Activated naive CD4-positive, alpha-beta T cell treated with anti-CD3 and anti-CD28 coated beads, Interleukin-2, amount 50 U/mL, for 24 hours (primary cell): ENCODE data around the gene PACSIN2.
"Not testable (repeated sequence)": the region's sequence is repeated elsewhere in the genome, so short reads cannot be mapped to it uniquely, and the experiment has no call there.

ENCODE experiments used
- H3K27ac Mint-ChIP-seq: one replicate; pipeline ENCODE4 v1.8.0; 2021; ENCODE audit warnings: mild to moderate bottlenecking, mixed read lengths
- H3K27me3 Mint-ChIP-seq: one replicate; pipeline ENCODE4 v1.8.0; 2021; ENCODE audit warnings: mixed read lengths
- H3K36me3 Mint-ChIP-seq: one replicate; pipeline ENCODE4 v1.8.0; 2021; ENCODE audit warnings: mixed read lengths
- H3K4me1 Mint-ChIP-seq: one replicate; pipeline ENCODE4 v1.8.0; 2021; ENCODE audit warnings: mixed read lengths
- H3K4me3 Mint-ChIP-seq: one replicate; pipeline ENCODE4 v1.8.0; 2021; ENCODE audit warnings: mild to moderate bottlenecking, mixed read lengths
- H3K9me3 Mint-ChIP-seq: one replicate; pipeline ENCODE4 v1.8.0; 2021; ENCODE audit warnings: mixed read lengths

PACSIN2 gene

GRCh38 chr22:42938976-42939375 lies 76.0 kb downstream of the PACSIN2 start:
- Mint-ChIP-seq H3K36me3 (peaks cover 4% of the 10 kb centered on the region), H3K27me3 (no peaks in the 10 kb centered on the region), H3K4me3 (no peak overlapping the region), H3K9me3 (no peaks in the 10 kb centered on the region), H3K4me1 (peaks cover 70% of the 10 kb centered on the region), H3K27ac (no peak overlapping the region)

GRCh38 chr22:42938449-42938848 lies 76.5 kb downstream of the PACSIN2 start:
- Mint-ChIP-seq H3K4me3 (no peak overlapping the region), H3K27me3 (no peaks in the 10 kb centered on the region), H3K9me3 (no peaks in the 10 kb centered on the region), H3K36me3 (peaks cover 4% of the 10 kb centered on the region), H3K4me1 (peaks cover 72% of the 10 kb centered on the region), H3K27ac (no peak overlapping the region)

GRCh38 chr22:42937164-42937843 lies 77.6 kb downstream of the PACSIN2 start:
- H3K4me3 Mint-ChIP-seq: no peak overlapping the region
- peaks cover 3% of the 10 kb centered on the region for H3K36me3 Mint-ChIP-seq
- peak overlapping the region; percentile 86 for H3K27ac Mint-ChIP-seq
- H3K9me3 Mint-ChIP-seq: no peaks in the 10 kb centered on the region
- H3K4me1 Mint-ChIP-seq: peaks cover 80% of the 10 kb centered on the region
- H3K27me3 Mint-ChIP-seq: no peaks in the 10 kb centered on the region

GRCh38 chr22:42936680-42937079 lies 78.3 kb downstream of the PACSIN2 start:
- H3K4me3 Mint-ChIP-seq, H3K27me3 Mint-ChIP-seq, H3K9me3 Mint-ChIP-seq, H3K36me3 Mint-ChIP-seq: not testable (repeated sequence)
- Mint-ChIP-seq H3K4me1 (peaks cover 87% of the 10 kb centered on the region), H3K27ac (peak overlapping the region; percentile 86)

GRCh38 chr22:42934338-42934737 lies 80.6 kb downstream of the PACSIN2 start:
- H3K27ac Mint-ChIP-seq: no peak overlapping the region
- H3K27me3 Mint-ChIP-seq: no peaks in the 10 kb centered on the region
- peaks cover 3% of the 10 kb centered on the region for H3K36me3 Mint-ChIP-seq
- peaks cover 85% of the 10 kb centered on the region for H3K4me1 Mint-ChIP-seq
- H3K9me3 Mint-ChIP-seq: no peaks in the 10 kb centered on the region
- H3K4me3 Mint-ChIP-seq: no peak overlapping the region

GRCh38 chr22:42933485-42934091 lies 81.4 kb downstream of the PACSIN2 start:
- Mint-ChIP-seq H3K36me3 (peaks cover 3% of the 10 kb centered on the region), H3K4me1 (peaks cover 86% of the 10 kb centered on the region), H3K4me3 (peak overlapping the region; percentile 30), H3K27ac (peak overlapping the region; percentile 70), H3K9me3 (no peaks in the 10 kb centered on the region), H3K27me3 (no peaks in the 10 kb centered on the region)

GRCh38 chr22:42932857-42933484 lies 82.0 kb downstream of the PACSIN2 start:
- Mint-ChIP-seq H3K36me3 (peaks cover 3% of the 10 kb centered on the region), H3K4me1 (peaks cover 83% of the 10 kb centered on the region), H3K27ac (no peak overlapping the region), H3K4me3 (no peak overlapping the region), H3K27me3 (no peaks in the 10 kb centered on the region), H3K9me3 (no peaks in the 10 kb centered on the region)

GRCh38 chr22:42932197-42932519 lies 82.8 kb downstream of the PACSIN2 start:
- Mint-ChIP-seq H3K27ac (no peak overlapping the region), H3K9me3 (no peaks in the 10 kb centered on the region), H3K4me3 (no peak overlapping the region), H3K36me3 (peaks cover 3% of the 10 kb centered on the region), H3K4me1 (peaks cover 78% of the 10 kb centered on the region), H3K27me3 (no peaks in the 10 kb centered on the region)

- H3K4me3 Mint-ChIP-seq: no peak overlapping the region
- H3K9me3 Mint-ChIP-seq: no peaks in the 10 kb centered on the region
- H3K27me3 Mint-ChIP-seq: no peaks in the 10 kb centered on the region
- peaks cover 3% of the 10 kb centered on the region for H3K36me3 Mint-ChIP-seq
- H3K4me1 Mint-ChIP-seq: peaks cover 79% of the 10 kb centered on the region
- peak overlapping the region; percentile 36 for H3K27ac Mint-ChIP-seq
These were observed 83.3 kb downstream of the PACSIN2 start for GRCh38 chr22:42931421-42932196.

GRCh38 chr22:42930810-42931420 lies 84.0 kb downstream of the PACSIN2 start:
- Mint-ChIP-seq H3K27ac (no peak overlapping the region), H3K9me3 (no peaks in the 10 kb centered on the region), H3K27me3 (no peaks in the 10 kb centered on the region), H3K36me3 (no peaks in the 10 kb centered on the region), H3K4me3 (no peak overlapping the region), H3K4me1 (peaks cover 82% of the 10 kb centered on the region)

- H3K27me3 Mint-ChIP-seq: no peaks in the 10 kb centered on the region
- H3K9me3 Mint-ChIP-seq: no peaks in the 10 kb centered on the region
- peaks cover 87% of the 10 kb centered on the region for H3K4me1 Mint-ChIP-seq
- H3K4me3 Mint-ChIP-seq: no peak overlapping the region
- no peaks in the 10 kb centered on the region for H3K36me3 Mint-ChIP-seq
- H3K27ac Mint-ChIP-seq: peak overlapping the region; percentile 35
These were observed 85.2 kb downstream of the PACSIN2 start for GRCh38 chr22:42929838-42930155.

- Mint-ChIP-seq H3K4me1 (peaks cover 85% of the 10 kb centered on the region), H3K27me3 (no peaks in the 10 kb centered on the region), H3K4me3 (no peak overlapping the region), H3K27ac (peak overlapping the region; percentile 35), H3K9me3 (no peaks in the 10 kb centered on the region), H3K36me3 (no peaks in the 10 kb centered on the region)
These were observed 85.7 kb downstream of the PACSIN2 start for GRCh38 chr22:42928969-42929837.

- Mint-ChIP-seq H3K9me3 (no peaks in the 10 kb centered on the region), H3K27ac (no peak overlapping the region), H3K4me3 (no peak overlapping the region), H3K4me1 (peaks cover 80% of the 10 kb centered on the region), H3K36me3 (no peaks in the 10 kb centered on the region), H3K27me3 (no peaks in the 10 kb centered on the region)
These were observed 87.0 kb downstream of the PACSIN2 start for GRCh38 chr22:42927966-42928365.

GRCh38 chr22:42926768-42927167 lies 88.2 kb downstream of the PACSIN2 start:
- Mint-ChIP-seq H3K27me3 (no peaks in the 10 kb centered on the region), H3K27ac (no peak overlapping the region), H3K4me3 (no peak overlapping the region), H3K36me3 (no peaks in the 10 kb centered on the region), H3K4me1 (peaks cover 80% of the 10 kb centered on the region), H3K9me3 (no peaks in the 10 kb centered on the region)

- Mint-ChIP-seq H3K27me3 (no peaks in the 10 kb centered on the region), H3K27ac (peak overlapping the region; percentile 19), H3K4me3 (no peak overlapping the region), H3K4me1 (peaks cover 77% of the 10 kb centered on the region), H3K36me3 (no peaks in the 10 kb centered on the region), H3K9me3 (no peaks in the 10 kb centered on the region)
These were observed 88.8 kb downstream of the PACSIN2 start for GRCh38 chr22:42926104-42926503.
